Measurements from ENCODE around the gene IL21R. TPM values are rescaled to one million over a fixed set of nuclear protein-coding genes. Genes with fewer than 3 reads are reported as not detected.

The IL21R gene
- total RNA-seq, 1 donor from 2014 or later, result 0.14 TPM

GRCh38 chr16:27489906-27490305 is 87.9 kb downstream of the IL21R start:
- DNase-seq (ENCODE audit: missing footprints) (no peak), ATAC-seq (no peak)
- intact Hi-C loops (cut with DNase I), result no loop called here

GRCh38 chr16:27491894-27492587 is 90.1 kb downstream of the IL21R start:
- no peak for DNase-seq (ENCODE audit: missing footprints)
- intact Hi-C loops (cut with DNase I), result no loop called here
- peak; percentile 32 for ATAC-seq

- ATAC-seq, result no peak
- intact Hi-C loops (cut with DNase I), result no loop called here
- DNase-seq (ENCODE audit: missing footprints), result no peak
Observed at GRCh38 chr16:27492588-27492979, 90.6 kb downstream of the IL21R start.

GRCh38 chr16:27495191-27495590 is 93.2 kb downstream of the IL21R start:
- intact Hi-C loops (cut with DNase I), result no loop called here
- ATAC-seq (no peak), DNase-seq (ENCODE audit: missing footprints) (peak; percentile 75)

- DNase-seq (ENCODE audit: missing footprints) (no peak), ATAC-seq (no peak)
- intact Hi-C loops (cut with DNase I), result no loop called here
Observed at GRCh38 chr16:27498031-27498825, 96.3 kb downstream of the IL21R start.

- intact Hi-C loops (cut with DNase I), result no loop called here
- ATAC-seq, result peak; percentile 40
- no peak for DNase-seq (ENCODE audit: missing footprints)
Observed at GRCh38 chr16:27498916-27499658, 97.1 kb downstream of the IL21R start.

GRCh38 chr16:27499659-27500055 is 97.7 kb downstream of the IL21R start:
- no peak for DNase-seq (ENCODE audit: missing footprints)
- intact Hi-C loops (cut with DNase I), result no loop called here
- peak; percentile 80 for ATAC-seq

- intact Hi-C loops (cut with DNase I), result no loop called here
- DNase-seq (ENCODE audit: missing footprints) (no peak), ATAC-seq (no peak)
Observed at GRCh38 chr16:27500801-27501200, 98.8 kb downstream of the IL21R start.

Other genes starting within 250 kb of the IL21R start
- gene KDM8, start 198.6 kb upstream of the IL21R start, total RNA-seq, result 3.5 TPM
- 35.8 TPM for gene NSMCE1, start 133.4 kb upstream of the IL21R start, total RNA-seq
- 11.1 TPM for gene IL4R, start 88.2 kb upstream of the IL21R start, total RNA-seq
- 45.1 TPM for gene GTF3C1, start 147.7 kb downstream of the IL21R start, total RNA-seq
- gene KATNIP, start 148.0 kb downstream of the IL21R start, total RNA-seq, result 8.0 TPM

Data from Right ventricle myocardium inferior (tissue), 1 donor.